ENCODE data around the gene ARMS2.

Gene ARMS2

DNA sequence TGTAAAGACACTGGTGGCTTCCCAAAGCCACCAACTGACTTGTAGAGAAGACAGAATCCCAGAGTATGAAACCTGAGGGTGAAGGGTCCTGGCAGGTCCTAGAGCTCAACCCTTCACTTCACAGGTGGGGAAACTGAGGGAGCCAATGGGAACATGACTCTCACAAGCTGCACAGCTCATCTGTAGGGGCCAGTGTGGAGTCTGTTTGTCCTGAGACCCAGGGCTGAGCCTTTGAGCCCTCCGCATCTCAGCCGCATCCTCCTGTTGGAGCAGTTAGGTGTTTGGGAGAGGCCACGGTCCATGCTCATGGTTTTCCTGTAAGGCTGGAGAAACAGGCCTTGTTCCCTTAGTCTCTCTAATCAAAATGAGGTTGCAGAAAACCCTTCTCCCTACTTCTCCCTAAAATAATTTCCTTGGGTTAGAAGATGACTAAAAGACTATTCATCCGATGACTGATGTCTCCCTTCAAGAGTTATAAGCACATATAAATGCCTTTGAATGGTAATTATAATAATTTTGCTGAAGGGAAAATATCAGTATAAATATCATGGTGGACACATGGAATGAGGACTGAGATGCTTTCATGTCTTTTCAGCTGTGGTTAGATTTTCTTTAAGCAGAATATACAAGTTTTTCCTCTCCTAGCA is 17.2 kb downstream of the ARMS2 start:
- DNase-seq (ENCODE audit: low spot score), result no peak

DNA sequence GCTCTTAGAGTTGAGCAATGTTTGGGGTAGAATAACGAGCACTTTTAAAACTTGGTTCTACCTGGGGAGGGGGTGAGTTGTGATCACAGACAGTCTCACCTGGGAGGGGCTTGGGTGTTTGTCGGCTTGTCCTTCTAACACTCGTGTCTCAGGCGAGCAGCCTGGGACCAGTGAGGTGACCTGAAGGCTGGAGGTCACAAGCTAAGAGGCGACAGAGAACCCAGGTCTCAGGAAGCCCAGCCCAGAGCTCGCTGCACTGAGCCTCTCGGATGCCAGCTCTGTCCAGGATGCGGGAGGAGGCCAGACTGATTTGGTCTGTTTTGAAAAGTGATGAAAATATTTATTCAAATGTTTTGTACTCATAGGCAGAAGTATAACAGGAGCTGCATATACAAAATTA is 18.7 kb downstream of the ARMS2 start:
- DNase-seq (ENCODE audit: low spot score), result no peak

DNA sequence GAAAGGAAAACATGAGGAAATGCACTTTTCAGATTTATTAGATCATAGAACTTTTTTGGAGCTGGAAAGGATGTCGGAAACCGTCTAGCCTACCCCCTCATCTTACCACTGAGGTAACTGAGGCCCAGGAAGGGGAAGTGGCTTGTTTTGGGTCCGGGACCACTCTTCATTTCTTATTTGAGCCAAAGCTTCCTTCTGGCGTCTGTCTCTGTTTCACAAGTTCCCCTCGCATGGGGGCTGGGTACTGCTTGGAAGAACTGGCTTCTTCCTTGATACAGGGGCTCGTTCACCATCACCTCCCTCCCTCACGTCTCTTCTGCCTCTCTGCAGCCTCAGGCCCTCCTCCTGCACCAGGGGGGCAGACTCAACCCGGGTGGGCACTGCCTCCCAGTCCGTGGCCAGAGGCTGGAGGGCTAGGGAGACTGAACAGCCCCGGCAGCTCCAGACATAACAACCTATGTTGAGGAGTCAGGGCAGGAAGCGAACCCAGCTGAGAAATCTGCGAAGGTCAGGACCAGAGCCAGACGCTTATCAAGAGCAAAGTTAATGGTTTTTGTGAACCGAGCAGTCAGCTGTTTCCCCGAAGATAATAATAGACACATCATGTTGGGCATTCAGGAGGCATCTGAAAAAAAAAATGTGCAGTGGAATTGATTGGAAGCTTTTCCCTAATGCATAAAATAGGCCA is 19.8 kb downstream of the ARMS2 start:
- no peak for DNase-seq (ENCODE audit: low spot score)

DNA sequence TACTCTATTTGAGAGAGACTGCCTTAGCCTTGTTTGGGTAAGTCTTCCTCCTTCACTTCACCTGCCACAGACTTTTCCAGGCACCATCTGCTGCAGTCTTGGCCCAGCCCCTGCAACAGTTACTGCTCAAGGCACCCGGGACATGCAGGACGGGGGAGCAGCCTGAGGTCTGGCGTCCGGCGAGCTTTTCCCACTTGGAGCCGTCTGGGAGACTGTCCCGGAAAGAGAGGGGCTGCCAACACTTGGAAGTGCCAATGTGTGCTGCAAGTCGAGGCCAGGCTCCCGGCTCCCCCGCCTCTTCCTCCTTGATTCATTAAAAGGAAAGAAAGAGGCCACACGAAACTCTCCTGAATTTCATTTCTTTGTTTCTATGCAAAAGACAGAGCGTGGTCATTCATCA is 20.6 kb downstream of the ARMS2 start:
- no peak for DNase-seq (ENCODE audit: low spot score)

DNA sequence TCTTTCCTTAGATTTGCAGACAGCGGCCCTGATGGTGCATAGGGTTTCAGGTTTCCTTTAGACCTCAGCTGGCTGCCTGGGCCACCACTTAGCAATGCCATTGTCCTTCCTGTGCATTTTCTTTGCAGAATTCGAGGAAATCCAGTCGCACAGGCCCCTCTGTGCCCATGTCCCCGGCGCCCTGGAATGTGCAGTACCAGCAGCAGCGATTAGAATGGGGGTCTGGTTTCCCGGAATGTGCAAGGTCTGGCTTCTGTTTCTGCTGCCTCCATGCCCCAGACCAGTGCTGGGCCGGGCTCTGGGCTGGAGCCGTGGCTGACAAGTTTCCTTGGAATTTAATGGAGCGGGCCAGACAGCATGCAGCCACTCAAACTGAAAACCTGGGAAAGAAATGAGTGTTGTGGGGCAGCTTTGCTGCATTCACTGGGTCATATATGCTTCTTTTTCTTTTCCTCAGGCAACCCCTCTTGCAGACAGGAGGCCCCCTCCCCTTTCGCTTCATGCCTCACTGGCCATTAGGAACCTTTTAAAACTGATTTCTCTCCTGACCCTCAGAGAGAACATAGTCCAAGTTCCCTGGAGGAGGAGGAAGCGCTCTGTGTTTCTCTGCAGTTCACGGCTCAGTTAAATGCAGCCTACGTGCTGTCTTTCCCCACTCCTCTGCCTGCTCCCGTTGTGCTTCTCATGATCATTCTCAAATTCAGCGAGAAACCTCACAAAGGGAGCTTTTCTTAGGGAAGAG is 21.3 kb downstream of the ARMS2 start:
- no peak for DNase-seq (ENCODE audit: low spot score)

DNA sequence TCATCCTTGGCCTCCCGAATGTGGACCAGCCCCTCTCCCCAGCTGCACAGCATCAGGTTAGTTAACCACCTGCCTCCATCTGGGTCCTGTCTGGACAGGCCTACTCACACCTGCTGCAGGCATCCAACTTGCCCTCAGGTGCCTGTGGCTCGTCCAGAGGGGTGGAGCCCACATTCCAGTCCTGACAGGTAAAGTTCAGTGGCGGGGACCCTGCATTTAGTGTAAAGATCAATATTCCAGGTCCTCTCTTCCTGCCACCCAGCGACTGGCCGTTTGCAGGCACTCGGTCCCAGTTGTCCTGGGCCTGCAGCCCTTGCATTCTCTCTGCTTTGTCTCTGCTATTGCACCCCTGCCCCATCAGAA is 21.9 kb downstream of the ARMS2 start:
- DNase-seq (ENCODE audit: low spot score), result no peak

DNA sequence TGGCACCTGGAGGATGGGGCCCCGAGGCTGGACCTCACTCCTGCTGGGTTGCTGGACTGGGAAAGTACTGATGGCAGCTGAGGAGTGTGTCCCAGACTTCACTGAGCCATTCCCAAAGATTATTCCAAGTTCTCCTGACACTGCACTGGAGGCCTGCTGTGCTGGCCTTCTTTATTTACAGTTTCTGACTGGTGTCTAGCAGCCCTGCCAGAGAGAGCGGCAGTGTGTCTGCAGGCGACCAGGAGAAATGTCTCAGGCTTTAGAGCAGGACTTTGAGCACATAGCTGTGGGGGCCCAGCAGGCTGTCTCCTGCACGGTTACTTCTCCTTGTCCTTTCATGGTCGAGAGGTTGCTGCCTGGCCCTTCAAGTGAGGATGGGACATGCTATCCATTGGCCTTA is 23.0 kb downstream of the ARMS2 start:
- no peak for DNase-seq (ENCODE audit: low spot score)

DNA sequence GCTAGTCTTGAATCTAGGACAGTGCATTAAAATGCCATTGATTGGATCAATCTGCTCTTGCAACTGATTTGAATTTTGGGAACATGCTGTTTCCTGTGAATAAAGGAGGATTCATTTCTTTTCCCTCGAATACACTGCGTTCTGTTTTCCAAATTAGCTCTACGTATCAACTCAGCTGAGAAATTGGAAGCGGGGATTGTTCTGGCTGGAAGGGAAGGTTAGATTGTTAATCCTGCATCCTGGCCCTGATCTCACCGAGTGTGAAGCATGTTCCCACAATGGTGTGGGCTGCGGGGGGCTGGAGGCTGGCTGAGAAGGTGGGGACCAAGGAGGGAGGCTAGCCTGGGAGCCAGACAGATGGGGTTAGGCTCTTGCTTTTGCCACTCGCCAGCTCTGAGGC is 24.5 kb downstream of the ARMS2 start:
- DNase-seq (ENCODE audit: low spot score), result no peak

DNA sequence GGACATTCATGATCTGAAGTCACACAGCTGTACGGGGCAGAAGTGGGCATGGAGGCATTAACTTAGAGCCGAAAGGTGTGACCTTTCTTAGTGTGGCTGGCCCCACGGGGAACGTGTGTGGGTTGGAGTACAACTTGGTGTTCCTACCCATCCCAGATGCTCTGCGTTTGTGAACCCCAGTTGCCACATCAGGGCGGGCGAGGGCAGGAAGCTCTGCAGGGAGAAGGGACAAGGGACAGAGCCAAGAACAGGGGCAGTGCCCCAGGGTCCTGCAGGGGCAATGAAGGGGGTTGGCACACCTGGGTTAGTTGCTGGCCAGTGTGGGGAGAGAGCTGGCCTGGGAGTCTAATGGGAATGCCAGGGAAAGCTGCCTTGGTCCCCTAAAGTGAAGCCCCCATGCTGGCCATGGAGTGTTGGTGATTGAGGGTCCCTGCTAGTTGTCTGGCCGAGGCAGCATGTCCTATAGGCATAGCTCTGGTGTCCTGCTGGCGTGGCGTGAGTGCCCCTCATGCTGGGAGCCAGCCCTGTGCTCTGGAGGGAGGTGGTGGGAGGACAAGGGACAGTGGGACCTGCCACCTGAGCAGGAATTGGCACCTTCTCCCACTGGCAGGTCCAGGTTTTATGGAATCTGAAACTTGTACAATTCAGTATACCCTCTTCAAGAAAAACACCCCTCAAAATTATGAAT is 25.8 kb downstream of the ARMS2 start:
- DNase-seq (ENCODE audit: low spot score), result no peak

DNA sequence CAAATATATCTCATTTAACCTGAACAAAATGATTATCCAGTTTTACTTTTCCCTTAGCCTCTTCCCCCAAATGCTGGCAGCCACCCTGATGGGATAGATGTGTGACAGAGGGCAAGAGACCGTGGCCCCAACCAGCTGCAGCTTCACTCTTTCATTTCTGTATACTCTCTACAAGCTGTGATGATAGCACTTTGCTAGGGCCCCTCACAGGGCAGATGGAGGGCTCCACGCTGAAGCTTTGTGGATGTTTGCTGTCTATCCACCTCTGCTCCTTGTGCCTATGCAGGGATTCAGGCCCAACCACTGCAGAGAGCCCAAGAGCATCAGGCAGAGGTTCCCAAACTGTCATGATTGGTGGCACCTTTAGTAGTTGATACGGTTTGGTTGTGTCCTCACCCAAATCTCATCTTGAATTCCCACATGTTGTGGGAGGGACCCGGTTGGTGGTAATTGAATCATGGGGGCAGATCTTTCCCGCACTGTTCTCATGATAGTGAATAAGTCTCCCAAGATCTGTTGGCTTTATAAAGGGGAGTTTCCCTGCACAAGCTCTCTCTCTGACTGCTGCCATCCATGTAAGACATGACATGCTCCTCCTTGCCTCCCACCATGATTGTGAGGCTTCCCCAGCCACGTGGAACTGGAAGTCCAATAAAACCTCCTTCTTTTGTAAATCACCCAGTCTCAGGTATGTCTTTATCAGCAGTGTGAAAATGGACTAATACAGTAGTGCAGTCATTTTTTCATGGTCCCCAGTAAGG is 27.0 kb downstream of the ARMS2 start:
- DNase-seq (ENCODE audit: low spot score), result no peak

DNA sequence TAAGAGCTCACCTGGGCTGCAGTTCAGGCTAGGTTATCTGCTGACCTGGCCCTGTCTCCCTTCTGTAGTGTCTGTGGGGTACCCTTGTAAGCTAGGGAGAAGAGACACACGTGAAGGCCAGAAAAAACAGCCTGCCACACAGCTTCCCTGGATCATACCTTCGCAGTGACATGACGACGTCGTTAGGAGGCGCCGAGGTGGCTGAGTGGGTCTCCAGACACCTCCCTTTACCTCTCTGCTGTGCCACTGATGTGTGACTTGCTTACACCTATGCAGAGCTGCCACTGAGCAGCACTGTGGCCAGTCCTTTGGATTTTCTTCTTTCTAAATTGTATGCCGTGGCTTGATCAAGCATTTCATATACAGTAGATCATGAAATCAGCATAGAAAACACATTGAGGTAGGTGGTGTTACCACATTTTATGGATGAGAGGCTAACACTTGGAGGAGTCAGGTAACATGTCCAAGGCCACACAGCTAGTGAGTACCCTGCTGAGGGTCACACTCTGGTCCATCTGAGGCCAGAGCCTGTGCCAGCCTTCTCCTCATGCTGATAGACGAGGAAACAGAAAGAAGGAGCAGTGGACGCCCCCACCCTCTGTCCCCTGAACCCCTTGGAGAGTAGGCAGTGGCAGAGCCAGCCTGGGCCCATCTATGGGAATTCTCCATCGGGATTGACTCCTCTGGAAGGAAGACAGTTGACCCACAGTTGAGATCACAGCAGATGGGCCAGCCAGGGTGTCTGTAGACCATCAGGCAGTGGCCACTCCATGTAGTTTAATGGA is 30.0 kb downstream of the ARMS2 start:
- no peak for DNase-seq (ENCODE audit: low spot score)

DNA sequence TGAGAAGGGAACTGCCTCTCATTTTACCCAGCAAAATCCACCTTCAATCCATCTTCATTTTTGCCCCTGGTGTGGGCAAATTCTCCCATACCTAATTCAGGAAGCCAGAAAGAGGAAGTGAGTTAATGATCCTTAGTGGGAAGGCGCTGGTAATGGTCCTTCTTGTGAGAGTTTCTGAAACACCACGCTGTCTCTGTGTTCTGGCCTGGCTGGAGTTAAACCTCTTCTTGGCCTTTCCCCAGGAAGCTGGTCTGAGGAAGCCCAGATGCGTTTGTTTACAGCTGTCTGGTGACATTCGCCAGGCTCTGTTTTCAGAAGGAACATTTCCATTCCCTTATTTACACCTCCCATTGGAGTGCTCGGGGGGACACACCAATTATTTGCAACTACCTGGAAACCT is 31.2 kb downstream of the ARMS2 start:
- DNase-seq (ENCODE audit: low spot score), result no peak

DNA sequence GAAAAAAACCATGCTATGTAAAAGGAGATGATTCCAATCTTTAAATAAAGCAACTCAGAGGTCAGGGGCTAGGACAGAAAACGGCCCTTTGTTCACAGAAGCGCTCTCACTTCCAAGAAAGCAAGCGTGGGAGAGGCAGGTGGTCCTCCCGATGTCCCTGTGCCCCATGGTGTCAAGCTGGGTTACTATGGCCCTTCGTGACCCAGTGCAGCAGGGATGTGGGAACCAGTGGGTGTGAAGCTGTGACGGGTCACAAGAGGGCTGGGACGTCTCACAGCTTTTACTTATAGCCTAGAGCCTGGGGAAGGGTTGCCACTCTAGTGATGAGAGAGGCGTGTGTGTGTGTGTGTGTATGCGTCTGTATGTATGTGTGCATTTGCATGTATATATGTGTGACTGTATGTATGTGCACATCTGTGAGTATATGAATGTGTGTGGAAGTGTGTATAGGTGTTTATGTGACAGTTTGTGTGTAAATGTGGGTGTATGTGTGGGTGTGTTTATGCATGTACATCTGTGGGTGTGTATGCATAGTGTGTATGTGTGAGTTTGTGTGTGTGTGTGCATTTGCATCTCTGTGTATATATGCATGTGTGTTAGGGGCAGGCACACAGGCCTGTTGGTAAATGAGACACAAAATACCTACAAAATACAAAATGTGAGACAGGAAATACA is 32.1 kb downstream of the ARMS2 start:
- DNase-seq (ENCODE audit: low spot score), result no peak

DNA sequence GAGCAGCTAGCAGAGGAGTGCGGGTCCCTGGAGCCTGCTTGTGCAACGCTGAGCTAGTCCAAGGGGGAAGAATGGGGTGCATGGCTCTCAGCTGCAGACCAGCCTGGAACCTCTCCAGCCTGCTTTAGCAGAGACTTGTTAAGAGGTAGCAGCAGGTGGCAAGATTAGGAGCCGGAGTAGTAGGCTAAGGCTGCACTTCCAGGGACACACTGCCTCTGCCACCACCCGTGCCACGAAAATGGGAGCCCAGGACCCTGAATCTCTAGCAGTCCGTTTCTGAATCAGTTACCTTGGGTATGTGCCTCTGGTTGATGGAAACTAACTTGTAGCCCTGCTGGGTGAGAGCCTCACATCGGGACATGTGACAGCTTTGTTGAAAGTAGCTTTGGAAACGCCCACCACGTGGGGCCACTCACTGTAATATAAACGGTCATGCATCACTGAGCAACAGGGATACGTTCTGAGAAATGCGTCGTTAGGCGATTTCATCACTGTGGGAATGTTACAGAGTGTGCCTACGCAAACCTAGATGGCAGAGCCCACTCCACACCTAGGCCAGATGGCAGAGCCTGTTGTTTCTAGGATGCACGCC is 32.8 kb downstream of the ARMS2 start:
- DNase-seq (ENCODE audit: low spot score), result no peak

DNA sequence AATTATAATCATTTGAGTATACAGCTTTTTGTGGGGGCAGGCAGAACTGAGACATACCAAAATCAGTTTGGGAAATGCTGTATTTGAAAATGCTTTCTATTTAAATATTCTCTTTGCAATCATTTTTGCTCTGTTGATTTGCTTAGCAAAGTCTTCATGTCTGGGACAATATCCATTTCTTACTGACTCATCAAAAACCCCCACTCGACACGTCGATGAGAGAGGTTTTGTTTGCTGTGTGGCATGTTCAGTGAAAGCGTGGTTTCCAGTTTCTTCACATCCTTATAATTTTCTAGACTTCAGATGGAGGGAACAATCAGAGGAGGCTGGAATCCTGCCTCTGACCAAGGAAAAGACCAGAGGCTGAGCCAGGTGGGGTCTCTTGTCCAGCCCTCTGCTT is 35.8 kb downstream of the ARMS2 start:
- no peak for DNase-seq (ENCODE audit: low spot score)

DNA sequence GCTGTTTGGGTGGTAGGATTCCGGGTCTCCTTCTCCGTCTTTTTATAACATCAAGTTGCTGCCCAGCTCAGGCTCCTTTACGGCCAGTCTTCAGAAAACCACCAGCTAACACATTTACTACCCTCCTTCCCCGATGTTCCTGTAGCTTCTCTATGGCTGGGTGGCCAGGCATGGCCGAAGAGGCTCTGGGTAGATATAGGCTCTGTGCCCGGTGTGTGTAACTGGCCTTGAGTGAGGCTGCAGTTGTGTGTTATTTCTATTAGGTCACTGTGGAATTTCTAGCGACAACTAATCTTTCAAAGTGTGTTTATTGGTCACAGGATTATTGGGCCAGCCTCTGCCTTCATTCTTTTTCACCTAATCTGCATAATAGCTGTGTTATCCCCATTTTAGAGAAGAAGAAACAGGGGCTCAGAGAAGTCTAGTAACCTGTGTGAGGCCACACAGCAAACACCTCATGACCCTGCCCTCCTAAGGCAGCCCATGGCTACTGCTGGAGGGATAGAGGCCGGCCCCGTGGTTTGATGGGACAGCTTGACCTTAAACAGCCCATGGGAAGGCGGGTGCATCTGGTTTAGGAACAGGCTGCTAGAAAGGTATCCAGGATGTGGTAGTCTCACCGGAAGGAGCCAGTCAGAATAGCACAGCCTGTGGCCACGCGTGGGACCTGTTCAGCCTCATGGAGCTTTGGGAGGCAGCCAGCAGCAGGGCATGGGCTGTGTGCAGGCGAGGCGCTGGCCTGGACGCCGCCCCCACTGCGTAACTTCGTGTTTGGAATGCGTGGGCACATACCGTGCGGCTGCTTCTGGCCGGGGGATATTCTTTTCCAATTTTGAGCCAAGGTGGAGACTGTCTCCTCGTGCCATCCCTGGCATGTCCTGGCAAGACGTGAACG is 36.6 kb downstream of the ARMS2 start:
- peak; percentile 19 for DNase-seq (ENCODE audit: low spot score)

DNA sequence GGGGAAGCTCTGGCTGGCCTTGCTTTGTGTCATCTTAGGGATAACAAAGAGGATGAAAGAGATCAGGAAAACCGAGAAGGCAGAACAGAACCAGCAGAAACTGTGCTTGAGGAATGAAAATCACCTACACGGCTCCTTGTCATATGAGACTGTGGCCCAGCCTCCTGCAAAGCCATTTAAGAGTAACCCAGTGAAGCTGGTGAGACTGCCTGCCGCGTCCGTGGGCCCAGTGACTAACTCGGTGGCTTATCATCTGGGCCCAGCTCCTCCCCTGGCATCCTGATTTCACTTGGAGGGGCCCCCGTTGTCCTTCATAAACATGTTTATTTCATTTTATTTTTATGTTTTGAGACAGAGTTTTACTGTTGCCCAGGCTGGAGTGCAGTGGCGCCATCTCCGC is 37.6 kb downstream of the ARMS2 start:
- no peak for DNase-seq (ENCODE audit: low spot score)

DNA sequence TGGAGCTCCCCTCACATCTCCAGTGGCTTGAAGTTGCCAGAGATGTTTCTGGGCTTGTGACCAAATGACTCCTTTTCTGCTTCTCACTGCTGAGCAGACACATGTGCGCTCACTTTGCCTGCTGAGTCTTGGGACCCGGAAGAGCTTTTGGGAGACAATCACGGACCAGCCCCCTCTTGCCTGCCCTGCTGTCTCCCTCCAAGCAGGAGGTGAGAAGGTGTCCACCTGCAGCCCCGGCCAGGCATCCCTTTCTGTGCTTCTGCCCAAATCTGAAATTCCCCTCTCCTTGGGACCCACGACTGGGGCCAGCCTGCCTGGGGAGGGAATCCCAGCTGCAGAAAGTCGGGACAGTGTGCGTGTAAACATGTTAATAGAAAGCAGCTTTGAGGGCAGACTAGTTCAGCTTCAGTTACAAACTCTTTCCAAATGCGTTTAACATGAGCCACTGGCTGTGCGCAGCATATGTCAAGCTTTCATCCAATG is 38.6 kb downstream of the ARMS2 start:
- DNase-seq (ENCODE audit: low spot score), result no peak

DNA sequence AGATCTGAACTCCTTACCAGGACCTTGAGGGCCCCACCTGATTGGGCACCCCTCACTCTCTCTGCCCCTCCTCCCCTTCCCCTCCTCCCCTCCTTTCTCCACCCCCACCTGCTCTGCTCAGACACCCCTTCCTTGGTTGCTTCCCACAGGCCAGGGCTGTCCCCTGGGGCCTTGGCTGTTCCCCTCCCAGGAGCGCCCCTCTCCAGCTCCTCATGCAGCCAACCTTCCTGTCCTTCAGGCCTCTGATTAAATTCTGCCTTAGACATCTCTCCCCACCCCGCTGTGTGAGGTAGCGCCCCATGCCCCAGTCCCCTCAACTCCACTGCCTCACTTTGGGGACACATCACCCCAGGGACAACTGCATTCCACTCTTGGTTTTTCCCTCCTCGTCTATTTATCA is 39.3 kb downstream of the ARMS2 start:
- no peak for DNase-seq (ENCODE audit: low spot score)
